MM.1S (cell line): ENCODE data around the gene PKD2L2.

Experiments
- DNase-seq: peaks from one replicate; pipeline ENCODE4 v3.0.0-alpha.2; 2015
- H2AFZ ChIP-seq: fragments of 300-600 bp; sonication (generic); 2 replicates; pipeline ENCODE4 v1.6.0; 2016; ENCODE audit warnings: antibody characterized with exemption, low read length
- H3F3A ChIP-seq: fragments of 300-600 bp; sonication (generic); 2 replicates; pipeline ENCODE4 v1.6.1; 2016; ENCODE audit warnings: mild to moderate bottlenecking, antibody characterized with exemption, low read length, moderate library complexity, mixed read lengths; ENCODE audit not compliant: insufficient read depth
- H3K27ac ChIP-seq: fragments of 300-600 bp; sonication (generic); 2 replicates; pipeline ENCODE4 v1.5.1; 2016; ENCODE audit warnings: mild to moderate bottlenecking, low read length
- H3K27me3 ChIP-seq: fragments of 300-600 bp; sonication (generic); replicated peaks from 2 replicates; pipeline ENCODE4 v1.6.0; 2016; ENCODE audit warnings: low read length; ENCODE audit not compliant: insufficient read depth
- H3K36me3 ChIP-seq: fragments of 300-600 bp; sonication (generic); replicated peaks from 2 replicates; pipeline ENCODE4 v1.6.1; 2016; ENCODE audit warnings: mild to moderate bottlenecking, low read length, mixed read lengths; ENCODE audit not compliant: insufficient read depth
- H3K4me1 ChIP-seq: fragments of 300-600 bp; sonication (generic); 2 replicates; pipeline ENCODE4 v1.6.1; 2016; ENCODE audit warnings: low read length, mixed read lengths
- H3K4me2 ChIP-seq: fragments of 300-600 bp; sonication (generic); 2 replicates; pipeline ENCODE4 v1.6.0; 2016; ENCODE audit warnings: low read depth, low read length
- H3K4me3 ChIP-seq: fragments of 300-600 bp; sonication (generic); 2 replicates; pipeline ENCODE4 v1.5.1; 2016; ENCODE audit warnings: low read length, mixed read lengths
- H3K79me2 ChIP-seq: fragments of 300-600 bp; sonication (generic); 2 replicates; pipeline ENCODE4 v1.6.1; 2016; ENCODE audit warnings: mixed run types, low read length, mixed read lengths
- H3K9ac ChIP-seq: fragments of 300-600 bp; sonication (generic); 2 replicates; pipeline ENCODE4 v1.6.1; 2016; ENCODE audit warnings: low read length, mixed read lengths
- H3K9me2 ChIP-seq: fragments of 300-600 bp; sonication (generic); replicated peaks from 2 replicates; pipeline ENCODE4 v1.6.1; 2016; ENCODE audit warnings: mild to moderate bottlenecking, low read length, mixed read lengths; ENCODE audit not compliant: insufficient read depth
- H3K9me3 ChIP-seq: fragments of 300-600 bp; sonication (generic); replicated peaks from 2 replicates; pipeline ENCODE4 v1.6.1; 2016; ENCODE audit warnings: mild to moderate bottlenecking, low read length, mixed read lengths; ENCODE audit not compliant: insufficient read depth
- H4K20me1 ChIP-seq: fragments of 300-600 bp; sonication (generic); 2 replicates; pipeline ENCODE4 v1.6.1; 2016; ENCODE audit warnings: mild to moderate bottlenecking, low read length, moderate library complexity, mixed read lengths; ENCODE audit not compliant: insufficient read depth
- EZH2 ChIP-seq: fragments of 300-600 bp; sonication (generic); optimal IDR thresholded peaks from 2 replicates; pipeline ENCODE3; 2017; ENCODE audit warnings: low read depth, mild to moderate bottlenecking, antibody characterized with exemption, low read length, mixed read lengths
- EZH2phosphoT487 ChIP-seq: fragments of 300-600 bp; sonication (generic); IDR thresholded peaks from 2 replicates; pipeline ENCODE4 v1.6.1; 2018; ENCODE audit warnings: antibody characterized with exemption, low read length
- TF ChIP-seq, protein P1 (sequence below): fragments of 300-600 bp; sonication (generic); IDR thresholded peaks from 2 replicates; pipeline ENCODE4 v1.5.1; 2016; ENCODE audit warnings: antibody characterized with exemption, low read length, mixed read lengths

The PKD2L2 gene

DNA sequence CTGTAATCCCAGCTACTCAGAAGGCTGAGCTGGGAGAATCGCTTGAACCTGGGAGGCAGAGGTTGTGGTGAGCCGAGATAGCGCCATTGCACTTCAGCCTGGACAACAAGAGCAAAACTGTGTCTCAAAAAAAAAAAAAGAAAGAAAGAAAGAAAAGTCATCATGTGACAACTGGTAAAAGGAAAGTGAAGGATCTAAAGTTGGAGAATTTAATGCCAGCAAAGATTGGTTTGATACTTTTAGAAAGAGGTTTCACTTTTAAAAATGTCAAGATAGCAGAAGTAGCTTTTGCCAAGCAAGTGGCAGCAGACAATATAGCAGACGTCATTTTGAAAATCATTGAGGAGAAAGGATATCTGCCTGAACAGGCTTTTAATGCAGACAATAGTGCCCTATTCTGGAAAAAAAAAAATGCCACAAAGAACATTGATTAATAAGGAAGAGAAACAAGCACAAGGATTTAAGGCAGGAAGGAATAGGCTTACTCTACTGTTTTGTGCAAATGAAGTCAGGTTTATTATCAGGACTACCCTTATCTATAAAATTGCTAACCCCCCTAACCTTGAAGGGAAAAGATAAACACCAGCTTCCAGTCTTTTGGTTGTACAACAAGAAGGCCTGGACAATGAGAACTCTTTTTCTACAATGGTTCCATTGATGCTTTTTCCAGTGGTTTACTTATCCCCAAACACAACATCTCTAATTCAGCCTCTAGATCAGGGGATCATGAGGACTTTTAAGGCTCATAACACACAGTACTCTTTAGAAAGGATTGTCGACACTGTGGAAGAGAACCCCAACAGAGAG lies 12.0 kb downstream of the PKD2L2 start:
- no peak for DNase-seq
- no peak overlapping the region for H3K27ac ChIP-seq
- H4K20me1 ChIP-seq = no peaks in the 10 kb centered on the region

DNA sequence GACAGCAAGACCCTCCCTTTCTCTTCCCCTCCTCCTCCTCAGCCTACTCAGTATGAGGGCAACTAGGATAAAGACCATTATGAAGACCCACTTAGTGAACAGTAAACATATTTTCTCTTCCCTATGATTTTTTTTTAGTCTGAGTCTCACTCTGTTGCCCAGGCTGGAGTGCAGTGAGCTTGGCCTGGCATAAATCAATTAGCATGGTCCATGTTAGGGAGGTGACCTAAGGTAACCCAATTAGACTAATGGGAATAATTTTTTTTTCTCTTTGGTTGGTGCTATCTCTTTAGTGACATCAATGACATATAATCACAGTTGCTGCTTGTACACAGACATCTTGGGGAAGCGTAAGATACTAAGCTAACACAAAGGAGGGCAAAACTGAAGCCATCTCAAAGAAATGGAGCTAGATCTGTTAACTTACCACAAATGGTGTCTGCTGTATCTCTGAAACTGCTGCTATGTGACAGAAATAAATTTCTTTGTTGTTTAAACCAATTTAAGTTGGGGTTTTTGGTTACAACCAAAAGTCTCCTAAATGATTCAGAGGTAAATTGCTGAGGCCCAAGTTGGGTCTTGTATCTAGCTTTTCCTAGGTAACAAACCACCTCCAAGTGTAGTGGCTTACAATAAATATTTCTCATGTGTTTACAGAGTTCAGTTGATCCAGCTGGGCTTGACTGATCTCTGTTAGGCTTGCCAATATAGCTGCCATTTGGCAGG lies 13.3 kb downstream of the PKD2L2 start:
- no peak overlapping the region for H3K27ac ChIP-seq
- no peak overlapping the region for H3K4me2 ChIP-seq
- H3K9ac ChIP-seq = no peak overlapping the region
- H3K27me3 ChIP-seq = no peaks in the 10 kb centered on the region
- H3K79me2 ChIP-seq = no peaks in the 10 kb centered on the region
- H3K9me3 ChIP-seq = no peaks in the 10 kb centered on the region
- TF ChIP-seq, protein P1, sequence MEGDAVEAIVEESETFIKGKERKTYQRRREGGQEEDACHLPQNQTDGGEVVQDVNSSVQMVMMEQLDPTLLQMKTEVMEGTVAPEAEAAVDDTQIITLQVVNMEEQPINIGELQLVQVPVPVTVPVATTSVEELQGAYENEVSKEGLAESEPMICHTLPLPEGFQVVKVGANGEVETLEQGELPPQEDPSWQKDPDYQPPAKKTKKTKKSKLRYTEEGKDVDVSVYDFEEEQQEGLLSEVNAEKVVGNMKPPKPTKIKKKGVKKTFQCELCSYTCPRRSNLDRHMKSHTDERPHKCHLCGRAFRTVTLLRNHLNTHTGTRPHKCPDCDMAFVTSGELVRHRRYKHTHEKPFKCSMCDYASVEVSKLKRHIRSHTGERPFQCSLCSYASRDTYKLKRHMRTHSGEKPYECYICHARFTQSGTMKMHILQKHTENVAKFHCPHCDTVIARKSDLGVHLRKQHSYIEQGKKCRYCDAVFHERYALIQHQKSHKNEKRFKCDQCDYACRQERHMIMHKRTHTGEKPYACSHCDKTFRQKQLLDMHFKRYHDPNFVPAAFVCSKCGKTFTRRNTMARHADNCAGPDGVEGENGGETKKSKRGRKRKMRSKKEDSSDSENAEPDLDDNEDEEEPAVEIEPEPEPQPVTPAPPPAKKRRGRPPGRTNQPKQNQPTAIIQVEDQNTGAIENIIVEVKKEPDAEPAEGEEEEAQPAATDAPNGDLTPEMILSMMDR = no peak
- TF ChIP-seq EZH2phosphoT487 = no peak
- H3K4me1 ChIP-seq = no peaks in the 10 kb centered on the region
- H3K9me2 ChIP-seq = no peaks in the 10 kb centered on the region
- no peaks in the 10 kb centered on the region for H3F3A ChIP-seq
- no peak overlapping the region for H3K4me3 ChIP-seq
- H2AFZ ChIP-seq = no peak overlapping the region
- H3K36me3 ChIP-seq = no peaks in the 10 kb centered on the region
- no peaks in the 10 kb centered on the region for H4K20me1 ChIP-seq
- DNase-seq = no peak

More for the DNA sequence above, 12.0 kb downstream of the PKD2L2 start:
- Histone ChIP-seq H3K9ac (no peak overlapping the region), H3K79me2 (no peaks in the 10 kb centered on the region), H3K27me3 (no peaks in the 10 kb centered on the region), H3K36me3 (no peaks in the 10 kb centered on the region), H3K9me2 (no peaks in the 10 kb centered on the region), H3K4me3 (no peak overlapping the region), H3K4me1 (no peaks in the 10 kb centered on the region), H2AFZ (no peak overlapping the region), H3K4me2 (no peak overlapping the region), H3F3A (no peaks in the 10 kb centered on the region), H3K9me3 (no peaks in the 10 kb centered on the region)
- TF ChIP-seq EZH2phosphoT487 (no peak), EZH2 (no peak)
- TF ChIP-seq, protein P1 = no peak

DNA sequence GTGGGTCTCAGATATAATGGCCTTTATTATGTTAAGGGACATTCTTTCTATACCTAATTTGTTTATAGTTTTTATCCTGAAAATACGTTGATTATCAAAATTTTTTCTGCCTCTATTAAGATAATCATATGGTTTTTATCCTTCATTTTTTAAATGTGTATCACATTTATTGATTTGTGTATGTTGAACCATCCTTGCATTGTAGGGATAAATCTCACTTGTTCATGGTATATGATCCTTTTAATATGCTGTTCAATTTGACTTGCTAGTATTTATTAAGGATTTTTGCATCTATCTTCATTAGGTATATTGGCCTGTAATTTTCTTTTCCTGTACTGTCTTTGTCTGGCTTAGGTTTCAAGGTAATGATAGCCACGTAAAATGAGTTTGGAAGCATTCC lies 25.5 kb downstream of the PKD2L2 start:
- Histone ChIP-seq H3K36me3 (no peaks in the 10 kb centered on the region), H4K20me1 (no peaks in the 10 kb centered on the region), H3K4me3 (no peak overlapping the region), H3K9me3 (no peaks in the 10 kb centered on the region), H2AFZ (no peak overlapping the region), H3K4me1 (no peaks in the 10 kb centered on the region), H3K9me2 (no peaks in the 10 kb centered on the region), H3K27ac (no peak overlapping the region), H3F3A (no peaks in the 10 kb centered on the region), H3K9ac (no peak overlapping the region), H3K27me3 (no peaks in the 10 kb centered on the region), H3K79me2 (no peaks in the 10 kb centered on the region), H3K4me2 (no peak overlapping the region)
- DNase-seq = no peak
- TF ChIP-seq, protein P1 = no peak
- TF ChIP-seq EZH2phosphoT487 (no peak), EZH2 (no peak)
